K562 (cell line): Measurements from ENCODE around the gene SHANK3.

Source experiments
- KAT7 ChIP-seq: sonication (generic); formaldehyde crosslinking; IDR thresholded peaks from 2 replicates; pipeline ENCODE4 v1.8.0; 2022; ENCODE audit warnings: missing genetic modification reagents, mild to moderate bottlenecking, borderline replicate concordance
- MAX ChIP-seq: sonication (generic); formaldehyde crosslinking; IDR thresholded peaks from 2 replicates; pipeline ENCODE4 v1.9.0; 2022; ENCODE audit warnings: mild to moderate bottlenecking, missing genetic modification reagents
- TF ChIP-seq, protein P1 (sequence below), 3 experiments: IDR thresholded peaks in 2 of 3; conservative IDR thresholded peaks in 1 of 3; 2 replicates each; pipeline ENCODE4 v1.5.1; 2011 to 2012; ENCODE audit warnings: low read length in 3 of 3, mild to moderate bottlenecking in 3 of 3, control low read depth in 2 of 3, improper control_type of control experiment in 1 of 3, inconsistent platforms in 1 of 3, low read depth in 1 of 3, mixed read lengths in 1 of 3, moderate library complexity in 1 of 3; ENCODE audit not compliant: insufficient read depth in 2 of 3

DNA sequence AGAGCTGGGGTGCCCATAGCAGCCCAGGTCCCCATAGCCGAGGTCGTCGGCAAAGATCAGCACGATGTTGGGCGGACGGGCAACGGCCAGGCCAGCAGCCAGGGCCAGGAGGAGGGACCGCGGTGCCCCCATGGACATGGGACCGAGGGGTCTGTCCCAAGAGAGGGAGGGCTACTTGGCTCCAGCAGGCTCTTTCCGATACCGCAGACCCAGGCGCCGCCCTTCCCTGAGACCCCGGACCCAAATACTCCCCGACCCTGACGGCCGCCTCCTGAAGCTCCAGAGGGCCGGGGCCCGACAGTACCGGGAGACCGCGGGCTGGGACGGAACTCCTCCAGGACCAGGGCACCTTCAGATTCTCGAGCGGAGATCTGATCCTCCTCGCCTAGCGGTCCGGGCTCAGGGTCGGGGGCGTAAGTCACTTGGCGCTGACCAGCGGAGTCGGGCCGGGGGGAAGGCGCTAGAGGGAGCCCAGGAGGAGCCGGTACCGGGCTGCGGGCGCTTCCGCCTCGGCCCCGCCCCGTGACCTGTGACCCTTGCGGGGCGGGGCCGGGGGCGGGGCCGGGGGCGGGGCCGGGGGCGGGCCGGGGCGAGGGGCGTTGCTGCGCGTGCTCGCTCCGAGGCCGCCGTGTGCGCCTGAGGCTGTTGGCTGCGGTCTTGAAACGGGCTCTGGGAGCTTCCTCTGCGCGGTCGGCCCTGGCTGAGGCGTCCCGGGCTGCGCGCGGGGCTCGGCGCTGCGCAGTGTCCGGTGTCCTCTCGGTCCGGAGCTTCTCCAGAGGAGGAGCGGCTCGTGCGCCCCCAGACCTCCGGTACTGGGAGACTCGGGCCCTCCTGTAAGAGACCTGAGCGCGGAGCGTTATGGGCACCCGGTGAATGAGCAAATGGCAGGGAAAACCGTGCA, 44.7 kb upstream of the SHANK3 start, which contains the start of gene ARSA:
- TF ChIP-seq KAT7: no peak
- TF ChIP-seq, protein P1, sequence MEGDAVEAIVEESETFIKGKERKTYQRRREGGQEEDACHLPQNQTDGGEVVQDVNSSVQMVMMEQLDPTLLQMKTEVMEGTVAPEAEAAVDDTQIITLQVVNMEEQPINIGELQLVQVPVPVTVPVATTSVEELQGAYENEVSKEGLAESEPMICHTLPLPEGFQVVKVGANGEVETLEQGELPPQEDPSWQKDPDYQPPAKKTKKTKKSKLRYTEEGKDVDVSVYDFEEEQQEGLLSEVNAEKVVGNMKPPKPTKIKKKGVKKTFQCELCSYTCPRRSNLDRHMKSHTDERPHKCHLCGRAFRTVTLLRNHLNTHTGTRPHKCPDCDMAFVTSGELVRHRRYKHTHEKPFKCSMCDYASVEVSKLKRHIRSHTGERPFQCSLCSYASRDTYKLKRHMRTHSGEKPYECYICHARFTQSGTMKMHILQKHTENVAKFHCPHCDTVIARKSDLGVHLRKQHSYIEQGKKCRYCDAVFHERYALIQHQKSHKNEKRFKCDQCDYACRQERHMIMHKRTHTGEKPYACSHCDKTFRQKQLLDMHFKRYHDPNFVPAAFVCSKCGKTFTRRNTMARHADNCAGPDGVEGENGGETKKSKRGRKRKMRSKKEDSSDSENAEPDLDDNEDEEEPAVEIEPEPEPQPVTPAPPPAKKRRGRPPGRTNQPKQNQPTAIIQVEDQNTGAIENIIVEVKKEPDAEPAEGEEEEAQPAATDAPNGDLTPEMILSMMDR (IDR thresholded peaks at IDR 0.05 in 2 of 3, conservative IDR thresholded peaks at IDR 0.05 in 1 of 3; ENCODE audit: insufficient read depth in 2 of 3, low read depth in 1 of 3, low read length in 3 of 3): no peak
- TF ChIP-seq MAX (CRISPR knock-in tag): peak; percentile 40; the same call in 1 of the 2 replicates
